Parietal lobe (tissue), 2 donors: ENCODE results near the gene ACTA1. TPM values are rescaled to one million over a fixed set of nuclear protein-coding genes. Genes with fewer than 3 reads are reported as not detected.

Experiments
- small RNA-seq: library from RNA; depleted of rRNA; stranded (forward); fragments of <200 nt; gene quantifications from one replicate; pipeline ENCODE3, GENCODE V24; 2014; ENCODE audit warnings: low replicate concordance
- total RNA-seq: library from RNA; depleted of rRNA; stranded (reverse); fragments of >200 nt; gene quantifications from one replicate; pipeline ENCODE4 v1.2.3, GENCODE V29; 2014

The ACTA1 gene
- 1.6 TPM for total RNA-seq

DNA sequence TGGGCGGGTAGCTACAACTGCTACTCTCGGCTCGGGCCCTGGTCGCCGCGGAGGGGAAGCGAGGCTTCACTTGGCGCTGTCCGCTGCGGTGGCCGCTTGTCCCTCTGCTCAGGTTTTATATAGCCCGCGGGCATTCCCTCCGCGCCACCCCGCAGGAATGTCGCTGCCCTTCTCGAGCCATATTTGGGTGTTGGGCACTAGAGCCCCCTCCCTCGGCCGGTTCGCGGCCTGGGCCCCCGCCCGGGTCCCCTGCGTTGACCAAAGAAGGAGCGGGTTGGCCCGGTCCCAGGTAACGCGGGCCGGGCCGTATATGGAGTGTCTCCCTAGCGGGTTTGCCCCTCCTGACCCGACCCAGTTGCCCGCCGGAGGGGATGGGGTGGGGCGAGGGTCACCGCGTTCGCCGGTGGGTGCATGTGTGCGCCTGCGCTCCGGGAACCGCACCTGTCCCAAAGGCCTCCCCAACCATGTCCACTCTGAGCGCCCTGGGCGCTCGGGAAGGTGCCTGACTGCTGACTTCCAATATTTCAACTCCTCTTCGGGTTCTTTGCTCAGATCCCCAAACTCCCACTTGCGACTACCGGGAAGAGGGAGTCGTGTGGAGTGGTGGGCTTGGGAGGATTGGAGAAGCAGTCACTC lies at the start of gene ACTA1:
Gene ACTA1 (minus strand): TSS at position 90 of the 636 bp plus-strand sequence. CDS start 979 bp downstream, outside the sequence.

Small RNA genes lying within 50 kb of the gene (small RNA-seq; reads per million reads assigned to genes)
- gene RN7SKP276 = not detected
- gene RNU6-180P = 0.09 reads per million

Other genes starting within 250 kb of the ACTA1 start
- gene RAB4A, start 163.0 kb downstream of the ACTA1 start, total RNA-seq = 36.0 TPM
- gene CCSAP, start 91.0 kb downstream of the ACTA1 start, total RNA-seq = 148 TPM
- 64.2 TPM for gene NUP133, start 74.2 kb upstream of the ACTA1 start, total RNA-seq
- 22.5 TPM for gene ABCB10, start 124.6 kb upstream of the ACTA1 start, total RNA-seq
- gene TAF5L, start 192.0 kb upstream of the ACTA1 start, total RNA-seq = 26.6 TPM
- gene URB2, start 192.2 kb upstream of the ACTA1 start, total RNA-seq = 19.1 TPM